ENCODE data around the gene ITGB8. TPM values are rescaled to one million over a fixed set of nuclear protein-coding genes. Genes with fewer than 3 reads are reported as not detected.
"Not testable (repeated sequence)": the region's sequence is repeated elsewhere in the genome, so short reads cannot be mapped to it uniquely, and the experiment has no call there.

ITGB8 gene
- total RNA-seq, 4 donors from 2014 or later, result 30.7 to 65.5 (median 57.5) TPM

- Histone ChIP-seq H3K36me3 (no peaks in the 10 kb centered on the region), H3K27me3 (no peaks in the 10 kb centered on the region), H3K4me1 (no peaks in the 10 kb centered on the region), H3K9me3 (no peaks in the 10 kb centered on the region), H3K4me3 (no peak overlapping the region), H3K27ac (no peak overlapping the region)
- no peak for DNase-seq (ENCODE audit: low spot score in 2 of 2)
- TF ChIP-seq, protein P1, sequence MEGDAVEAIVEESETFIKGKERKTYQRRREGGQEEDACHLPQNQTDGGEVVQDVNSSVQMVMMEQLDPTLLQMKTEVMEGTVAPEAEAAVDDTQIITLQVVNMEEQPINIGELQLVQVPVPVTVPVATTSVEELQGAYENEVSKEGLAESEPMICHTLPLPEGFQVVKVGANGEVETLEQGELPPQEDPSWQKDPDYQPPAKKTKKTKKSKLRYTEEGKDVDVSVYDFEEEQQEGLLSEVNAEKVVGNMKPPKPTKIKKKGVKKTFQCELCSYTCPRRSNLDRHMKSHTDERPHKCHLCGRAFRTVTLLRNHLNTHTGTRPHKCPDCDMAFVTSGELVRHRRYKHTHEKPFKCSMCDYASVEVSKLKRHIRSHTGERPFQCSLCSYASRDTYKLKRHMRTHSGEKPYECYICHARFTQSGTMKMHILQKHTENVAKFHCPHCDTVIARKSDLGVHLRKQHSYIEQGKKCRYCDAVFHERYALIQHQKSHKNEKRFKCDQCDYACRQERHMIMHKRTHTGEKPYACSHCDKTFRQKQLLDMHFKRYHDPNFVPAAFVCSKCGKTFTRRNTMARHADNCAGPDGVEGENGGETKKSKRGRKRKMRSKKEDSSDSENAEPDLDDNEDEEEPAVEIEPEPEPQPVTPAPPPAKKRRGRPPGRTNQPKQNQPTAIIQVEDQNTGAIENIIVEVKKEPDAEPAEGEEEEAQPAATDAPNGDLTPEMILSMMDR (IDR thresholded peaks at IDR 0.05), result no peak
- TF ChIP-seq POLR2AphosphoS5 (IDR thresholded peaks at IDR 0.05), result no peak
- TF ChIP-seq POLR2A (IDR thresholded peaks at IDR 0.05), result no peak
- no peak for TF ChIP-seq EP300 (IDR thresholded peaks at IDR 0.05)
- 58% methylated on average over 3 of the region's 3 CpGs for WGBS
Measured at GRCh38 chr7:20296901-20297300, 33.8 kb upstream of the ITGB8 start.

- H3K36me3 ChIP-seq, result no peaks in the 10 kb centered on the region
- TF ChIP-seq EP300 (IDR thresholded peaks at IDR 0.05), result no peak
- TF ChIP-seq POLR2A (IDR thresholded peaks at IDR 0.05), result no peak
- TF ChIP-seq POLR2AphosphoS5 (IDR thresholded peaks at IDR 0.05), result no peak
- TF ChIP-seq, protein P1 (IDR thresholded peaks at IDR 0.05), result no peak
- no peaks in the 10 kb centered on the region for H3K4me1 ChIP-seq
- H3K9me3 ChIP-seq, result no peaks in the 10 kb centered on the region
- no peak overlapping the region for H3K4me3 ChIP-seq
- no peak overlapping the region for H3K27ac ChIP-seq
- H3K27me3 ChIP-seq, result no peaks in the 10 kb centered on the region
- DNase-seq (ENCODE audit: low spot score in 2 of 2), result no peak
- WGBS, result 64% methylated on average over 1 of the region's 1 CpG
Measured at GRCh38 chr7:20298486-20298901, 32.2 kb upstream of the ITGB8 start.

DNA sequence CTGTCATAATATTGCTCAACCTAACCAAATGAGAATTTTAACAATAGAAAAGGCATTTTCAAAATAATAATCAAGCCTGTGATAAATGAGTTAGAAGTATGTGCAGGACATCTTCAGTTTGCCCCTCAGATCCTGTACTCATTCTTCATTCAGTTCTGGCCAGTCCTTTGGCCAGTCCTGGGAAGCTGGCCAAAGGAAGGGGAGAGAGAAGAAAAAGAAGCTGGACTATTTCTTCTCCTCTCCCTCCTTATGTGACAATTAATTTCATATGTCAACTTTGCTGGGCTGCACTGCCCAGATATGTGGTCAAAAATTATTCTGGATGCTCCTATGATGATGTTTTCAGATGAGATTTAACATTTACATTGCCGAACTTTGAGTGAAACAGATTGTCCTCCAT lies 31.6 kb upstream of the ITGB8 start:
- no peak overlapping the region for H3K27ac ChIP-seq
- no peaks in the 10 kb centered on the region for H3K36me3 ChIP-seq
- DNase-seq (ENCODE audit: low spot score in 2 of 2), result no peak
- H3K4me1 ChIP-seq, result no peaks in the 10 kb centered on the region
- 94% methylated on average over 1 of the region's 1 CpG for WGBS
- no peak overlapping the region for H3K4me3 ChIP-seq
- H3K27me3 ChIP-seq, result no peaks in the 10 kb centered on the region
- no peaks in the 10 kb centered on the region for H3K9me3 ChIP-seq
- TF ChIP-seq, protein P1 (IDR thresholded peaks at IDR 0.05), result no peak
- TF ChIP-seq POLR2A (IDR thresholded peaks at IDR 0.05) (no peak), POLR2AphosphoS5 (IDR thresholded peaks at IDR 0.05) (no peak), EP300 (IDR thresholded peaks at IDR 0.05) (no peak)

- no peaks in the 10 kb centered on the region for H3K27me3 ChIP-seq
- DNase-seq (ENCODE audit: low spot score in 2 of 2), result no peak
- WGBS, result 79% methylated on average over 6 of the region's 6 CpGs
- H3K4me1 ChIP-seq, result no peaks in the 10 kb centered on the region
- H3K4me3 ChIP-seq, result no peak overlapping the region
- H3K9me3 ChIP-seq, result no peaks in the 10 kb centered on the region
- TF ChIP-seq, protein P1 (IDR thresholded peaks at IDR 0.05), result no peak
- TF ChIP-seq EP300 (IDR thresholded peaks at IDR 0.05) (no peak), POLR2A (IDR thresholded peaks at IDR 0.05) (no peak)
- no peaks in the 10 kb centered on the region for H3K36me3 ChIP-seq
- H3K27ac ChIP-seq, result no peak overlapping the region
Measured at GRCh38 chr7:20299647-20300312, 30.9 kb upstream of the ITGB8 start.

- TF ChIP-seq EP300 (IDR thresholded peaks at IDR 0.05), result no peak
- TF ChIP-seq, protein P1 (IDR thresholded peaks at IDR 0.05), result no peak
- no peak for TF ChIP-seq POLR2A (IDR thresholded peaks at IDR 0.05)
- TF ChIP-seq POLR2AphosphoS5 (IDR thresholded peaks at IDR 0.05), result no peak
- DNase-seq (ENCODE audit: low spot score in 2 of 2), result no peak
- Histone ChIP-seq H3K9me3 (no peaks in the 10 kb centered on the region), H3K27ac (no peak overlapping the region), H3K27me3 (no peaks in the 10 kb centered on the region), H3K4me3 (no peak overlapping the region), H3K4me1 (no peaks in the 10 kb centered on the region), H3K36me3 (no peaks in the 10 kb centered on the region)
- WGBS, result 73% methylated on average over 4 of the region's 4 CpGs
Measured at GRCh38 chr7:20301311-20301939, 29.3 kb upstream of the ITGB8 start.

DNA sequence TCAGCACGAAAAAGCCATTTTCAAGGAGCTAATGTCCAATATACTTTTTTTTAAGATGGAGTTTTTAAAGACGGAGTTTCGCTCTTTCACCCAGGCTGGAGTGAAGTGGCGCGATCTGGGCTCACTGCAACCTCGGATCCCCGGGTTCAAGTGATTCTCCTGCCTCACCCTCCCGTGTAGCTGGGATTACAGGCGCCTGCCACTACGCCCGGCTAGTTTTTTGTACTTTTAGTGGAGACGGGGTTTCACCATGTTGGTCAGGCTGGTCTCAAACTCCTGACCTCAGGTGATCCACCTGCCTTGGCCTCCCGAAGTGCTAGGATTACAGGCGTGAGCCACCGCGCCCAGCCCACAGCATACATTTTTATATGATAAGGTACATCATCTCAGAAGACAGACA lies 28.4 kb upstream of the ITGB8 start:
- H3K27ac ChIP-seq; H3K27me3 ChIP-seq; H3K4me3 ChIP-seq; H3K36me3 ChIP-seq; H3K9me3 ChIP-seq; H3K4me1 ChIP-seq; DNase-seq (ENCODE audit: low spot score in 2 of 2): not testable (repeated sequence)
- WGBS, result 94% methylated on average over 16 of the region's 16 CpGs

Data from suprapubic skin (tissue), 4 donors.